IgD-negative memory B cell (primary cell): ENCODE results near the gene SORBS2. TPM values are rescaled to one million over a fixed set of nuclear protein-coding genes. Genes with fewer than 3 reads are reported as not detected.

ENCODE experiments used
- H3K27ac Mint-ChIP-seq, 3 donors: one replicate each; pipeline ENCODE4 v1.8.0; 2020 to 2022; ENCODE audit warnings: mild to moderate bottlenecking in 3 of 3, mixed read lengths in 3 of 3, moderate library complexity in 1 of 3
- H3K27me3 Mint-ChIP-seq: one replicate; pipeline ENCODE4 v1.8.0; 2021; ENCODE audit warnings: mixed read lengths
- H3K36me3 Mint-ChIP-seq: one replicate; pipeline ENCODE4 v1.8.0; 2020; ENCODE audit warnings: mild to moderate bottlenecking, mixed read lengths
- H3K4me1 Mint-ChIP-seq, 3 donors: one replicate each; pipeline ENCODE4 v1.8.0; 2020 to 2022; ENCODE audit warnings: mixed read lengths in 3 of 3, mild to moderate bottlenecking in 1 of 3
- H3K4me3 Mint-ChIP-seq, 4 donors: one replicate each; pipeline ENCODE4 v1.8.0; 2020 to 2022; ENCODE audit warnings: mild to moderate bottlenecking in 4 of 4, mixed read lengths in 4 of 4, moderate library complexity in 3 of 4
- H3K9me3 Mint-ChIP-seq, 3 donors: one replicate each; pipeline ENCODE4 v1.8.0; 2020 to 2021; ENCODE audit warnings: mixed read lengths in 3 of 3, mild to moderate bottlenecking in 1 of 3
- polyA plus RNA-seq: library from polyadenylated mRNA; unstranded; fragments of 300-500 nt; fragmentation: Illumina TruSeq; gene quantifications from one replicate; pipeline ENCODE4 v1.2.3, GENCODE V29; 2021

The SORBS2 gene
- polyA plus RNA-seq, 1 donor from 2014 or later: not detected

DNA sequence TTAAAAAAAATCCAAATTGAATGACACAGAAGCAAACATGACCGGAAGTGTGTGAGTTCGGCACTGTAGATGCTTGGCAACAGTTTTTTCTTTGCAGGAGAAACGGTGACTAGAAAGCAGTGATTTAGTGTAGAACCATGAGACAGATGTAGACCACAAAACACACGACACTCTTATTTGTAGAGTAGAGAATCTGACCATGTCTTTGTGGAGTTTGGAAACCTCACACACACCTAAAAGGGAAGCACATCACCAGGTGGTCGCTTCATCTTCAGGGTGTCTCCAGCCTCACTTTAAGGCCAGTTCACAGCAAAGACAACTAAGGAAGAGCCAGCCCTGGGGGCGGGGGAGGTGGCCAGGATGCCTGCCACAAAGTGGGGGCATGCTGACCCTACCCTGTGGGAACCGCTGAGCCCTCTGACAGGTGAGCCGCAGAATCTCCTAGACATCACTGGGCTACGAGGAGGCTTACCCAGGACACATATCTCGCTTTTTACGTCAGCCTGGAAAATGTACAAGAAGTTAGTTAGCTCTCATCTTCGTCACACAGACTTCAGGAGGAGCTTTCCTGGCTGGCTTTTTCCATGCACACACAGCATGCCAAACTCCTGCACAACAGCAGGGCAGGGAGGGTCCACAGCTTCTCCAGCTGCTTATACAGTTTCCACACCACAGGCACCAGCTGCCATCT lies 212.3 kb downstream of the SORBS2 start:
- peak overlapping the region in 1 of 4 donors; percentile 24 for H3K4me3 Mint-ChIP-seq
- peaks cover 20% of the 10 kb centered on the region for H3K27me3 Mint-ChIP-seq
- no peaks in the 10 kb centered on the region for H3K9me3 Mint-ChIP-seq
- no peak overlapping the region for H3K27ac Mint-ChIP-seq
- H3K4me1 Mint-ChIP-seq: peaks cover 0 to 4% (median 0%) of the 10 kb centered on the region in 3 donors
- H3K36me3 Mint-ChIP-seq: no peaks in the 10 kb centered on the region

DNA sequence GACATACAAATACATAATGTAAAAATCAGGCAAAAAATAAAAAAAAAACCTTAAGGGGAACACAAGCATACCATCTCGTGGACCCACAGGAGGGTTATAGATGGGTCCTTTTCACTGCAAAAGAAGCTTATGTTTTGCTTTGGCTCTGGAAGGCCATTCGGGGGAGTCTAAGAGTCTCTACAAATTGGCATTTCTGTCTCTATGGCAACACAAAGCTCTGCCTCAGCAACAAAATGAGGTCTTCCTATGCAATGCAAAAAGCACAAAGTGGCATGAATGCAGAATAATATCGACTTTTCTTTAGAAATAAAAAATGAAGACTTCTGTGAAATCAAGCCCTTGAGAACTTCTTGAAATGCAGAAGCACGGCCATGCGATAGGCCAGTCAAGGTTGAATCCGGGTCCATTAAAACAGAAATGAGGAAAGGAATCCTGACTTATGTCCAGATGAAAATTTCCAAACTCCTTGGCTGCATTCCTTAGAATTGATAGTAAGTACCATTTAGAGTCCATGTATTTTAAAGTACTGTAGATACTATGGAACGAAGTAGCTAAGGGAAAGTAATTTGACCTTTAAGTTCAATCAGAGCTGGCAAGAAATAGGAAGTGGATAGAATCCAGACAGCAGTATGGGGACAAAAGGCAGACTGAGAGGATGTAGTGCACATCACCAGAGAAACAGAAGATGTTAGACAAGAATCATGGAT lies 213.0 kb downstream of the SORBS2 start:
- Mint-ChIP-seq H3K27ac (no peak overlapping the region), H3K9me3 (no peaks in the 10 kb centered on the region)

GRCh38 chr4:185597532-185598188 lies 214.3 kb downstream of the SORBS2 start:
- Mint-ChIP-seq H3K4me3 (no peak overlapping the region), H3K27me3 (peaks cover 15% of the 10 kb centered on the region), H3K27ac (no peak overlapping the region), H3K36me3 (no peaks in the 10 kb centered on the region), H3K9me3 (no peaks in the 10 kb centered on the region), H3K4me1 (no peaks in the 10 kb centered on the region)

More for the DNA sequence above, 213.0 kb downstream of the SORBS2 start:
- Mint-ChIP-seq H3K4me3 (no peak overlapping the region), H3K27me3 (peaks cover 16% of the 10 kb centered on the region), H3K36me3 (no peaks in the 10 kb centered on the region), H3K4me1 (no peaks in the 10 kb centered on the region)

DNA sequence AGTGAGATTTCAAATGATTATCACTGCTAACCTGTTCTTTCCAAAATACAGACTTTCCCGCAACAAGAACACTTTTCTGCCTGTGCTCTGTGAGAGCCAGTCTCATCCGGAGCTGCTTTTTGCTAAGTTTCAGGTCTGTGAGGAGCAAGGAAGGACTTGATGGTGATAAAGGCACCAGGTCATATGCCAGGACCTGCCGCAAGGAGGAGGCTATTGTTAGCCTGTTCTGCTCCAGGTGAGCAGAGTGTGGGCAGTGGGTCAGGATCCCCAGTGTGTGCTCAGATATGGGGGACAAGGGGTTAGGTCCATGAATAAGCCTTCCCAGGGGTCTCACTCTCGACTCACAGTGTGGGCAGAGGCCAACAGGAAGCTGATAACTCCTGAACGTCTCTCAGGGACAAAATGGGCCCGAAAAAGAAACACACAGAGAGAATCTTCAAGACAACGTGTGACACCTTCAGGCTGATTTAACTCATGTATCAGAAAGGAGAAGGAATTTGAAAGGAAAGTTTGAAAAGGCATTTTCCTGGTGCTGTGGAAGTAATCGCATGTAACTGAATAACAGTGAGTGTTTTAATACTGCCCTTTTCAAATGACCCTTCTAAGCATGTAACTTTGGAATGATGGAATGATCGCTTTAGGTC lies 219.0 kb downstream of the SORBS2 start:
- no peak overlapping the region for H3K4me3 Mint-ChIP-seq
- H3K36me3 Mint-ChIP-seq: no peaks in the 10 kb centered on the region
- H3K4me1 Mint-ChIP-seq: peaks cover under 1 to 8% (median under 1%) of the 10 kb centered on the region in 3 donors
- H3K27ac Mint-ChIP-seq: no peak overlapping the region
- H3K9me3 Mint-ChIP-seq: no peaks in the 10 kb centered on the region
- peaks cover 12% of the 10 kb centered on the region for H3K27me3 Mint-ChIP-seq

DNA sequence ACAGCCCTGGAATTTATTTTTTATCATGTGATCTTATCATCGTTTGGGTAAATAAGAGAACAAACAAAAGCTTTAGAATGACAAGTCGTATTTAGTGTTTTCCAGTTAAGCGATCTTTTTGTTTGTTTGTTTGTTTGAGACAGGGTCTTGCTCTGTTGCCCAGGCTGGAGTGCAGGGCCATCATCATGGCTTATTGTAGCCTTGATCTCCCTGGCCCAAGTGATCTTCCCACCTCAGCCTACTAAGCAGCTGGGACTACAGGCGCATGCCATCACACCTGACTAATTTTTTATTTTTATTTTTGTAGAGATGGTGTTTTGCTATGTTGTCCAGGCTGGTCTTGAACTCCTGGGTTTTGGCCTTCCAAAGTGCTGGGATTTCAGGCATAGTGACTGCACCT lies 219.6 kb downstream of the SORBS2 start:
- H3K4me1 Mint-ChIP-seq: peaks cover 5 to 12% (median 5%) of the 10 kb centered on the region in 3 donors
- no peak overlapping the region for H3K27ac Mint-ChIP-seq
- H3K36me3 Mint-ChIP-seq: no peaks in the 10 kb centered on the region
- H3K27me3 Mint-ChIP-seq: peaks cover 13% of the 10 kb centered on the region
- no peaks in the 10 kb centered on the region for H3K9me3 Mint-ChIP-seq
- H3K4me3 Mint-ChIP-seq: no peak overlapping the region

GRCh38 chr4:185591679-185592141 lies 220.3 kb downstream of the SORBS2 start:
- H3K27ac Mint-ChIP-seq: no peak overlapping the region
- H3K4me3 Mint-ChIP-seq: no peak overlapping the region
- H3K4me1 Mint-ChIP-seq: peaks cover 8 to 17% (median 12%) of the 10 kb centered on the region in 3 donors
- no peaks in the 10 kb centered on the region for H3K9me3 Mint-ChIP-seq
- H3K27me3 Mint-ChIP-seq: peaks cover 18% of the 10 kb centered on the region
- no peaks in the 10 kb centered on the region for H3K36me3 Mint-ChIP-seq

- Mint-ChIP-seq H3K27ac (no peak overlapping the region), H3K4me3 (no peak overlapping the region), H3K4me1 (peaks cover 10 to 17% (median 12%) of the 10 kb centered on the region in 3 donors), H3K36me3 (no peaks in the 10 kb centered on the region), H3K9me3 (no peaks in the 10 kb centered on the region), H3K27me3 (peaks cover 17% of the 10 kb centered on the region)
Measured at GRCh38 chr4:185590982-185591381, 221.0 kb downstream of the SORBS2 start.

DNA sequence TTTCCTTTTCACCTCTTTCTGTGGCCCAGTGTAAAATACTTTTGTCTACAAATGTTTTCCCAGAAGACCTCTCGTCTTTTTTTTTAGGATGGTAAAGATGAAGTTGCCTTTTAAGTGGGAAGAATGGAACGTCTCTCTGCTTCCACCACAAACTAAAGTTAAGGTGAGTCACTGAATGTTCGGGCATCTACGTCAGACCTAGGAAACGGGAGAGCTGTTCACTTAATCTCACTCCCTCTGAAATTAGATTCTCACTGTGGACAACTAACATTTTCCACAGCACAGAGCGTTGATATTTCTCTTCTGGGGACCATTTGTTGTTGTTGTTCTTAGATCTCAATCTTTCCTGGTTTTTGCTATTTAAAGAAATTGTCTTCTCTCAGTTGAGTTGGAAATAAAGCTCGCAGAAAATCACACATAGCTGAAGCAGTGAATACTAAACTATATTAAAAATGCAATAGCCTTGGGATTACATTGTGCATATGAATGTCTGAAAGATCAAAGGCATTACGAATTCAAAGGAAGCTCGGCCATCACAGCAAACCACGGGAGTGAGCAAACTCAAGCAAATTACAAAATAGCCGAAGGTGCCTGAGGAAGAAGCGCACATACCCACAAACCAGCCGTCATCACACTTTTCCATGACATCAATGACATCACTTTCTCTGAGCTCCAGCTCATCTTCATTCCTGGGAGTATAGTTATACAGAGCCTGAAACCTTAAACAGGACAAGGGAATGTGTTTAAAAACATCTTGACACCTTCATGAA lies 222.7 kb downstream of the SORBS2 start:
- peaks cover 20% of the 10 kb centered on the region for H3K27me3 Mint-ChIP-seq
- H3K4me3 Mint-ChIP-seq: peak overlapping the region in 3 of 4 donors; percentile 46 to 75 (median 71)
- peaks cover 2% of the 10 kb centered on the region for H3K36me3 Mint-ChIP-seq
- peaks cover 10 to 17% (median 12%) of the 10 kb centered on the region in 3 donors for H3K4me1 Mint-ChIP-seq
- H3K27ac Mint-ChIP-seq: peak overlapping the region in 2 of 3 donors; percentile 36 to 67
- no peaks in the 10 kb centered on the region for H3K9me3 Mint-ChIP-seq

DNA sequence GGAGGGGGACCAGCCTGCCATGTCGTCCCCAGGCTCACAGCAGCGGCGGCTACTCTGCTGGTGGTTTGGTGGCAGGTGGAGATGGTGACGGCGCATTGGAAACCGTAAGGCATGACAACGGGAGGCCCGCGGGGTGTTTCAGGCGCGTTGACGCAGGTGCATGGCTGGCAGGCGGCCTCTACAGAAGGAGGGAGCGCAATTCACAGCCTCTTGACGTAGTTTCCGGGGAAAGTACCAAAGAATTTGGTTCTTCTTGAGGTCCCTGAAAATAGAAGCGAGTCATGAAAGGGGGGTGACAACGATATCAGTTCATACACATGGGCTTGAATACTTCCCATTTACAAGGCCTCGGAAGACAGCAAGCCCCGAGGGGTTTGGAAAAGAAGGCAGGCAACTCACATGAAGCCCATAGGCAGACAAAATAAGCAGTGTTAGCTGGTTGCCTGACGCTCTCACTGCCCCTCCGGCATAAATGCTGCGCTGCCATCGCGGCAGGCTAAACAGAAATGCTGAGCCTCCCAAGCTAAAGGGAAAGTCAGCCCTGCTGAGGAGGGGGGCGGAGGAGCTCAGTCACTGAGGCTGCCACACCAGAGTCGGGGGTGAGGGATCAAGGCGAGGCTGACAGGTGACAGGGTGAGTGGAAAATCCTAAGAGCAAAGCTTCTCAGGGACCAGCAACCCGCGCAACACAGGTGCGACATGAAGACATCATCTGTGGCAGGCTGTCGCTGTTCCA lies 224.4 kb downstream of the SORBS2 start:
- peaks cover 22% of the 10 kb centered on the region for H3K27me3 Mint-ChIP-seq

DNA sequence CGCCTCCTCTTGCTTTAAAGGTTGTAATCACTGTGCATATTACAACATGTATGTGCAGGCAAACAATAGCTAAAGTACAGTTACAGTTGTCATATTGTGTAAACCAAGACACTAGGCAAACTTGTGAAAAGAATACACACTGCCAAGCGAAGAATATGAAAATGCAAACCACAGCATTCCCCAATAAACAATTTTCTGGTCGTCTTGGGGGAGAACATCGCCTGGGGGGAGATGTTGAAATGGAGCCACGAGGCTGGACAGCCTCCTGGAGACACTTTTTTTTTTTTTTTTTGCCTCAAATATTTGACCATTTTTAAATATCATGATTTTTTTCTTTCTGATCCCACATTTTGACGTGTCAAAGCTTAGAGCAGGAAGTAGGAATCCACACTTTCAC lies 225.0 kb downstream of the SORBS2 start:
- peaks cover 2% of the 10 kb centered on the region for H3K36me3 Mint-ChIP-seq
- H3K4me1 Mint-ChIP-seq: peaks cover 10 to 17% (median 12%) of the 10 kb centered on the region in 3 donors
- H3K27me3 Mint-ChIP-seq: peaks cover 22% of the 10 kb centered on the region
- peak overlapping the region; percentile 71 to 96 (median 86) for H3K27ac Mint-ChIP-seq
- no peaks in the 10 kb centered on the region for H3K9me3 Mint-ChIP-seq
- H3K4me3 Mint-ChIP-seq: peak overlapping the region; percentile 81 to 92 (median 86)

More for the DNA sequence above, 224.4 kb downstream of the SORBS2 start:
- peak overlapping the region; percentile 81 to 92 (median 86) for H3K4me3 Mint-ChIP-seq
- H3K27ac Mint-ChIP-seq: peak overlapping the region; percentile 71 to 96 (median 86)
- peaks cover 2% of the 10 kb centered on the region for H3K36me3 Mint-ChIP-seq
- H3K4me1 Mint-ChIP-seq: peaks cover 10 to 17% (median 12%) of the 10 kb centered on the region in 3 donors
- no peaks in the 10 kb centered on the region for H3K9me3 Mint-ChIP-seq

DNA sequence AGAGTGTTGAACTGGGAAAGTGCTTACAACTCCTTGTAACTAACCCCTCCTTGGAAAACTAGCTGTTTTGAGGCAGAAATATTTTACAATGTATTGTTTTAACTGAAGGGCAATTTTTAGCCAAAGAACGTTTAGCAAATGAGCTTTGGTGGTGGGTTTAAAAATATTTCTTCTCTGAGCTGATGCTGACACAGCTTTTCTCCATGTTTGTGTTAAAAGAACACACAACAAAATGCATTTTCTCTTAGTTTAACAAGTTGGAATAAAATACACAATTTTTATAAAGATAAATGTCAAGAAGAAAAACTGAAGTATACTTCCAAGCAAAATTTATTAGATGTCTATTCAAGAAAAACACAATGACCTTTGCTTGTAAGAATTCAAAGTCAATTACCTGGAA lies 226.8 kb downstream of the SORBS2 start:
- H3K27me3 Mint-ChIP-seq: peaks cover 22% of the 10 kb centered on the region
- H3K4me1 Mint-ChIP-seq: peaks cover 10 to 17% (median 12%) of the 10 kb centered on the region in 3 donors
- peak overlapping the region in 1 of 3 donors; percentile 47 for H3K27ac Mint-ChIP-seq
- H3K4me3 Mint-ChIP-seq: no peak overlapping the region
- no peaks in the 10 kb centered on the region for H3K9me3 Mint-ChIP-seq
- H3K36me3 Mint-ChIP-seq: peaks cover 2% of the 10 kb centered on the region

- no peak overlapping the region for H3K27ac Mint-ChIP-seq
- H3K9me3 Mint-ChIP-seq: peaks cover 0 to 2% (median 0%) of the 10 kb centered on the region in 3 donors
- H3K36me3 Mint-ChIP-seq: peaks cover 2% of the 10 kb centered on the region
- H3K4me1 Mint-ChIP-seq: peaks cover 9 to 12% (median 10%) of the 10 kb centered on the region in 3 donors
- H3K4me3 Mint-ChIP-seq: no peak overlapping the region
- peaks cover 19% of the 10 kb centered on the region for H3K27me3 Mint-ChIP-seq
Measured at GRCh38 chr4:185583813-185584212, 228.2 kb downstream of the SORBS2 start.

- no peak overlapping the region for H3K27ac Mint-ChIP-seq
- H3K36me3 Mint-ChIP-seq: peaks cover 2% of the 10 kb centered on the region
- peaks cover 0 to 5% (median 0%) of the 10 kb centered on the region in 3 donors for H3K9me3 Mint-ChIP-seq
- peaks cover 8 to 11% (median 9%) of the 10 kb centered on the region in 3 donors for H3K4me1 Mint-ChIP-seq
- no peak overlapping the region for H3K4me3 Mint-ChIP-seq
- peaks cover 16% of the 10 kb centered on the region for H3K27me3 Mint-ChIP-seq
Measured at GRCh38 chr4:185582651-185583400, 229.2 kb downstream of the SORBS2 start.
